PFSK-1 (cell line): Measurements from ENCODE around the gene ZBTB38.

Experiments
- FOXP2 ChIP-seq: optimal IDR thresholded peaks from 2 replicates; pipeline ENCODE3; 2011; ENCODE audit warnings: borderline replicate concordance, control low read depth, inconsistent platforms; ENCODE audit not compliant: insufficient read depth; ENCODE audit errors: extremely low read length, extremely low read depth
- POLR2AphosphoS5 ChIP-seq: IDR thresholded peaks from 2 replicates; pipeline ENCODE4 v1.6.1; 2012; ENCODE audit warnings: low read depth, mild to moderate bottlenecking, control low read depth, low read length, moderate library complexity
- REST ChIP-seq, 2 experiments: IDR thresholded peaks; 2 replicates each; pipeline versions ENCODE4 v1.6.1 to v1.8.0; 2011 to 2012; ENCODE audit warnings: low read depth in 2 of 2, low read length in 2 of 2, control low read depth in 1 of 2, inconsistent platforms in 1 of 2, mild to moderate bottlenecking in 1 of 2, moderate library complexity in 1 of 2; ENCODE audit not compliant: insufficient read depth in 1 of 2
- SIN3A ChIP-seq: IDR thresholded peaks from 2 replicates; pipeline ENCODE4 v1.6.1; 2012; ENCODE audit warnings: mild to moderate bottlenecking, low read length, moderate library complexity, borderline replicate concordance; ENCODE audit not compliant: insufficient read depth
- TAF1 ChIP-seq: IDR thresholded peaks from 2 replicates; pipeline ENCODE4 v1.6.1; 2012; ENCODE audit warnings: low read length, control low read depth, borderline replicate concordance; ENCODE audit not compliant: insufficient read depth

The ZBTB38 gene

GRCh38 chr3:141387516-141387915 lies 19.2 kb downstream of the ZBTB38 start:
- TF ChIP-seq POLR2AphosphoS5 = no peak
- TF ChIP-seq FOXP2 = no peak
- TF ChIP-seq TAF1 = no peak
- TF ChIP-seq SIN3A = no peak
- TF ChIP-seq REST (IDR thresholded peaks at IDR 0.05; ENCODE audit: insufficient read depth in 1 of 2, low read depth in 2 of 2, low read length in 2 of 2) = no peak

GRCh38 chr3:141388395-141388794 lies 20.1 kb downstream of the ZBTB38 start:
- no peak for TF ChIP-seq TAF1
- TF ChIP-seq POLR2AphosphoS5 = no peak
- no peak for TF ChIP-seq SIN3A
- no peak for TF ChIP-seq REST (IDR thresholded peaks at IDR 0.05; ENCODE audit: insufficient read depth in 1 of 2, low read depth in 2 of 2, low read length in 2 of 2)
- TF ChIP-seq FOXP2 = no peak

- no peak for TF ChIP-seq REST (IDR thresholded peaks at IDR 0.05; ENCODE audit: insufficient read depth in 1 of 2, low read depth in 2 of 2, low read length in 2 of 2)
- TF ChIP-seq SIN3A = no peak
- TF ChIP-seq TAF1 = no peak
- TF ChIP-seq FOXP2 = no peak
- TF ChIP-seq POLR2AphosphoS5 = no peak
Observed at GRCh38 chr3:141388823-141389621, 20.7 kb downstream of the ZBTB38 start.

- TF ChIP-seq REST (IDR thresholded peaks at IDR 0.05; ENCODE audit: insufficient read depth in 1 of 2, low read depth in 2 of 2, low read length in 2 of 2) (no peak), POLR2AphosphoS5 (no peak), SIN3A (no peak), TAF1 (no peak), FOXP2 (no peak)
Observed at GRCh38 chr3:141389703-141390102, 21.4 kb downstream of the ZBTB38 start.

GRCh38 chr3:141390747-141391146 lies 22.4 kb downstream of the ZBTB38 start:
- TF ChIP-seq FOXP2 (no peak), SIN3A (no peak), TAF1 (no peak)
